ENCODE results near the gene SFXN2.

Gene SFXN2

DNA sequence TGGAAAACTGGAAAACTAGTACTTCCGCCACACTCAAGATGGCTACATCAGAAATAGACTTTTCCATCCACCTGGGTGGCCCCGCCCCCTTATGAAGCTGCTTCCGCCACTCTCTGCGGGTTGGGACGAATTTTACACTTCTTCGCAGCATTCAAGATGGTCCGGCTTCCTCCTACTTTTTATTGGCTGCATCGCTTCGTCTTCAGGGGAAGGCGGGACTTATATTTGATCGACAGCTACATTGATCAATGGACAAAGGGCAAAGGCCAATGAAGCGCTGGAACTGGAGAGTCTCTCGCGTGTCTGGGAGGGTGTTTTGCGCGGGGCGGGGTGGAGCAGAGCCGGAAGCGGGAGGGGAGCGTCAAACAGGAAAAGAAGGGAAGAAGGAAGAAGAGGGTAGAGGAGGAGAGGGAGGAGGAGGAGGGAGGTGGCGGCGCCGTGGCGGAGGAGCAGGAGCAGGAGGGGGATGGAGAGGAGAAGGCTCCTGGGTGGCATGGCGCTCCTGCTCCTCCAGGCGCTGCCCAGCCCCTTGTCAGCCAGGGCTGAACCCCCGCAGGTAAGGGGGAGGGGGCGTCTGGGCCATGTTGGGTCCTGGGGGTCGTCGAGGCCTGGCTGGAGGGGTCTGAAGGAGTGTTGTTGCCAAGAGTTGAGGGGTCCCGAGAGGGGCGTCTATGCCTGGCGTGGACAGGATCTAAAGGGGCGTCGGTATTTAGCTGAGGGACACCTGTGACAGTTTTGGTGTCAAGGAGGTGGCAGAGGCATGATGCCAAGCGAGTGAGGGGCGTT is 29.3 kb downstream of the SFXN2 start, which contains the start of gene WBP1L:
TSS of gene WBP1L (plus strand) at position 361 of the 786 bp plus-strand sequence. CDS start at position 467, 106 bp downstream.
- TF ChIP-seq, protein P1, sequence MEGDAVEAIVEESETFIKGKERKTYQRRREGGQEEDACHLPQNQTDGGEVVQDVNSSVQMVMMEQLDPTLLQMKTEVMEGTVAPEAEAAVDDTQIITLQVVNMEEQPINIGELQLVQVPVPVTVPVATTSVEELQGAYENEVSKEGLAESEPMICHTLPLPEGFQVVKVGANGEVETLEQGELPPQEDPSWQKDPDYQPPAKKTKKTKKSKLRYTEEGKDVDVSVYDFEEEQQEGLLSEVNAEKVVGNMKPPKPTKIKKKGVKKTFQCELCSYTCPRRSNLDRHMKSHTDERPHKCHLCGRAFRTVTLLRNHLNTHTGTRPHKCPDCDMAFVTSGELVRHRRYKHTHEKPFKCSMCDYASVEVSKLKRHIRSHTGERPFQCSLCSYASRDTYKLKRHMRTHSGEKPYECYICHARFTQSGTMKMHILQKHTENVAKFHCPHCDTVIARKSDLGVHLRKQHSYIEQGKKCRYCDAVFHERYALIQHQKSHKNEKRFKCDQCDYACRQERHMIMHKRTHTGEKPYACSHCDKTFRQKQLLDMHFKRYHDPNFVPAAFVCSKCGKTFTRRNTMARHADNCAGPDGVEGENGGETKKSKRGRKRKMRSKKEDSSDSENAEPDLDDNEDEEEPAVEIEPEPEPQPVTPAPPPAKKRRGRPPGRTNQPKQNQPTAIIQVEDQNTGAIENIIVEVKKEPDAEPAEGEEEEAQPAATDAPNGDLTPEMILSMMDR (IDR thresholded peaks at IDR 0.05), result no peak

DNA sequence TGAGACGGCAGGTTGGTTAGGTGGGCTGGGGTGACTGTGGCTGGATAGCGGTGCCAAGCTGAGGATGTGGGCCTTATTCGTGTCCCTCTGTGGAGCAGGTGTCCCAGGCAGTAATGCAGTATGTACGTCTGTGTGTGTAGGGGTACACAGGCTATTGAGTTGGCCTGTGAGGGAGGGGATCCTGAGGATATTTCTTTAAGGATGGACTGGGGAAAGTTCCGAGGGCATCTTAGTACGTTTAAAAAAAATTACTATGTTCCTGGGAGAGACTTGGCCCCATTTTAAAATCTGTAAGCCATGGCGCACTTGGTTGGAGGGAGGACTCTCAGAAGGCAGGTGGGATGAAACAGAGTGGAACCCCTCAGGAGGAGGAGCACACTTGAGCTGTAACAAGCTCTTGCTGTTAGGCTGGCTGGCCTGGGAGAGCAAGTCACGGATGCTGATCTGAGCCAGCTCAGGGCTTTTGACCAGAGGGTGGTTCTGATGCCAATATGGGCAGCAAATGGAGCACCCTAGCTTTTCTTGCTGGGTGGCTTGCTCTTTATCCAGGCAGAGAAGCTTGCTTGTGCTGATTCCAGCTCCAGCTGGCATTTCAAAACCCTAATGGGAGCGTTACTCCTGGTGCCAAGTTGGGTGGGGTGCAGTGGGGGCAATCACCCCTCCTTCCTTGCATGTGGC is 30.1 kb downstream of the SFXN2 start:
- TF ChIP-seq, protein P1 (IDR thresholded peaks at IDR 0.05), result no peak

DNA sequence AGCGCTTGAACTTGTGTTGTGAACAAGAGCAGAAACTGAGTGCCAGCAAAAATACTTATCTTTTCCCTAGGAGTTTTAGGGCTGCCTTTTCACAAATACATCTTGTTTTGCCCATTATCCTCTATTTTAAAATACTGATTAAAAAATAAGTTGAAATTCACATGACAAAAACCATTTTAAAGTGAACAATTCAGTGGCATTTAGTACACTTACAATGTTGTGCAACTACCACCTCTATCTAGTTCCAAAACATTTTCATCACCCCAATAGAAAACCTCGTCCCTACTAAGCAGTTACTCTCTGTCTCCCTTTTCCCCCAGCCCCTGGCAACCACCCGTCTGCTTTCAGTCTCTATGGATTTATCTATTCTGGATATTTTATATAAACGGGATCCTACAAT is 30.7 kb downstream of the SFXN2 start:
- TF ChIP-seq, protein P1 (IDR thresholded peaks at IDR 0.05), result no peak

- TF ChIP-seq, protein P1 (IDR thresholded peaks at IDR 0.05), result no peak
Measured at GRCh38 chr10:102752266-102752930, 38.0 kb downstream of the SFXN2 start.

DNA sequence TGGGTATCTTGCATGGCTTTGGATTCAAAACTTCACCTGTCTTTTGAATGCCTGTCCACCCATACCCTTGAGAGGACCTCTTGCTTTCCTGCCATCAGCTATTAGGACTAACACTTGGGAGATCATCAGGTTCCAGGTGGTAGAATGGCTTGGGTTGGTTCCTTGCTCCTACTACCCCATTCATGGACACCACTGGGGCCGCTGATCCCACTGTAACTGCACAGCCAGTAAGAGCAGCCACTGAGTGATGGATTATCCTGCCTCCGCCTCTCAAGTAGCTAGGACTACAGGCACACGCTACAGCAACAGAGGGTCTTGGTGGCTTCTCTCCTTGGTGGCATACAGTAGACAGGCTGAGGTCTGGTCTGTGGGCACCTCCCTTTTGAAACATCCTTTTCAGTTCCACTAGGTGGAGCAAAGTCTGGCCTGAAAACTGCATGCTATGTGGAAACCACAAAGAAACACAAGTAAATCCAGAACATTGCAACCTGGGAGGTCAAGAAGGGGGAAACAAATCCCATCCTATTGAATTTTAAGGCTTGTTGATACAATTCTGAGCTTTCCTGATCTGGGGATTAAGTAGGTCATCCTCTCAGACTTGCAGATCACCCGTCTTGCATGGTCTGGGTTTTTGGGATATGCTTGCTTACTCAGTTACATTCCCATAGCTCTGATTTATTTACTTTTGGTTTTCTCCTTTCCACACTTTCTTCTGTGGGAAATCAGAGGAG is 38.7 kb downstream of the SFXN2 start:
- TF ChIP-seq, protein P1 (IDR thresholded peaks at IDR 0.05), result peak; percentile 54

- TF ChIP-seq, protein P1 (IDR thresholded peaks at IDR 0.05), result no peak
Measured at GRCh38 chr10:102753718-102754117, 39.3 kb downstream of the SFXN2 start.

GRCh38 chr10:102757323-102757722 is 42.9 kb downstream of the SFXN2 start:
- TF ChIP-seq, protein P1 (IDR thresholded peaks at IDR 0.05), result no peak

Data from LNCAP (cell line).